ENCODE results near the gene BCAS4.

DNA sequence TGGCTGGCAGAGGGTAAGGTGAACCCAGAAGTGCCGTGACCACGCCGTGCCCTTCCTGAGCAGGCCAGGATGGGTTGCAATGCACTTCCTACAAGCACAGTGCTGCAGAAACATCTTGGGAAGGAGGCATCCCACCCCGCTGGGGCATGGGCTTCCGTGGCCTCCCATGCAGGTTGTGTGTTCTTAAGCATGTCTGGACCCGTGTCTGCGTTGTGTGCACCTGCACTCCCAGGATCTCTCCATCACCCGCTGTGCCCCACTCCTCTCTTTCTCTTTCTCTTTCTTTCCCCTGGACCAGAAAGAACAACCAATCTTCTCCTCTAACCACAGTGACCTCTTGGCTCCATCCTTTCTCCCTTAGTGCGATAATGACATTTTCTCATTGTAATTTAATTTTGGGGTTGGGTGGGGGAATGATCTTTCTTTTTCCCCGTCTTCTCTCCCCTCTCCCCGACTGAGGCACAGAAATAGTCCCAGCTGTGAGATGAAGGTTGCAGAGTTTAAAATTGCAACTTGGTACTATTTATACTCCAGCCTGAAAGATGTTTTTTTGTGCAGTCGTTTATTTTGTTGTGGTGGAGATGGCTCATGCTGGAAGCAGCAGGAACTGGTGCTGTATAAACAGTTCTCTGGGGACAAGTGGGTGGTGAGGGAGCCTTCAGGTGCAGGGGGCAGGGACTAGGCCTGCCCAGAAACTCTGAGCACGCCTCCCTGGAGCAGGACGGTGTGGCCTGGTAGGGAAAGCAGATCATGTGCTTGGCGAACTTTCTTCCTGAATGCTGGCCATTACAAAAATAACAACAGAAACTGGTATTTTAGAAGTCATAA, 20.5 kb downstream of the BCAS4 start:
- TF ChIP-seq, protein P1, sequence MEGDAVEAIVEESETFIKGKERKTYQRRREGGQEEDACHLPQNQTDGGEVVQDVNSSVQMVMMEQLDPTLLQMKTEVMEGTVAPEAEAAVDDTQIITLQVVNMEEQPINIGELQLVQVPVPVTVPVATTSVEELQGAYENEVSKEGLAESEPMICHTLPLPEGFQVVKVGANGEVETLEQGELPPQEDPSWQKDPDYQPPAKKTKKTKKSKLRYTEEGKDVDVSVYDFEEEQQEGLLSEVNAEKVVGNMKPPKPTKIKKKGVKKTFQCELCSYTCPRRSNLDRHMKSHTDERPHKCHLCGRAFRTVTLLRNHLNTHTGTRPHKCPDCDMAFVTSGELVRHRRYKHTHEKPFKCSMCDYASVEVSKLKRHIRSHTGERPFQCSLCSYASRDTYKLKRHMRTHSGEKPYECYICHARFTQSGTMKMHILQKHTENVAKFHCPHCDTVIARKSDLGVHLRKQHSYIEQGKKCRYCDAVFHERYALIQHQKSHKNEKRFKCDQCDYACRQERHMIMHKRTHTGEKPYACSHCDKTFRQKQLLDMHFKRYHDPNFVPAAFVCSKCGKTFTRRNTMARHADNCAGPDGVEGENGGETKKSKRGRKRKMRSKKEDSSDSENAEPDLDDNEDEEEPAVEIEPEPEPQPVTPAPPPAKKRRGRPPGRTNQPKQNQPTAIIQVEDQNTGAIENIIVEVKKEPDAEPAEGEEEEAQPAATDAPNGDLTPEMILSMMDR (IDR thresholded peaks at IDR 0.05; ENCODE audit: insufficient read depth, low read depth, low read length): no peak
- no peak for TF ChIP-seq EZH2 (IDR thresholded peaks at IDR 0.05; ENCODE audit: insufficient read depth, low read length)
